ENCODE data around the gene TJP2.

Gene TJP2

GRCh38 chr9:69174616-69175463, 763 bp downstream of the TJP2 start:
- H3K4me1 Mint-ChIP-seq (ENCODE audit: low read depth) = peaks cover 36% of the 10 kb centered on the region
- H3K4me3 Mint-ChIP-seq = peak overlapping the region; percentile 83
- peaks cover 43% of the 10 kb centered on the region for H3K27me3 Mint-ChIP-seq
- no peaks in the 10 kb centered on the region for H3K9me3 Mint-ChIP-seq
- H3K36me3 Mint-ChIP-seq (ENCODE audit: low read depth) = no peaks in the 10 kb centered on the region
- peak overlapping the region; percentile 57 for H3K27ac Mint-ChIP-seq

GRCh38 chr9:69175486-69175885, 1.4 kb downstream of the TJP2 start:
- H3K4me3 Mint-ChIP-seq = peak overlapping the region; percentile 83
- H3K27ac Mint-ChIP-seq = peak overlapping the region; percentile 57
- peaks cover 43% of the 10 kb centered on the region for H3K4me1 Mint-ChIP-seq (ENCODE audit: low read depth)
- H3K9me3 Mint-ChIP-seq = no peaks in the 10 kb centered on the region
- H3K36me3 Mint-ChIP-seq (ENCODE audit: low read depth) = no peaks in the 10 kb centered on the region
- peaks cover 41% of the 10 kb centered on the region for H3K27me3 Mint-ChIP-seq

- no peak overlapping the region for H3K4me3 Mint-ChIP-seq
- H3K36me3 Mint-ChIP-seq (ENCODE audit: low read depth) = no peaks in the 10 kb centered on the region
- peaks cover 30% of the 10 kb centered on the region for H3K27me3 Mint-ChIP-seq
- H3K27ac Mint-ChIP-seq = no peak overlapping the region
- H3K4me1 Mint-ChIP-seq (ENCODE audit: low read depth) = peaks cover 52% of the 10 kb centered on the region
- H3K9me3 Mint-ChIP-seq = no peaks in the 10 kb centered on the region
Observed at GRCh38 chr9:69176471-69177171, 2.5 kb downstream of the TJP2 start.

GRCh38 chr9:69178583-69179011, 4.5 kb downstream of the TJP2 start:
- H3K4me3 Mint-ChIP-seq = no peak overlapping the region
- H3K36me3 Mint-ChIP-seq (ENCODE audit: low read depth) = no peaks in the 10 kb centered on the region
- peaks cover 14% of the 10 kb centered on the region for H3K27me3 Mint-ChIP-seq
- no peaks in the 10 kb centered on the region for H3K9me3 Mint-ChIP-seq
- no peak overlapping the region for H3K27ac Mint-ChIP-seq
- peaks cover 45% of the 10 kb centered on the region for H3K4me1 Mint-ChIP-seq (ENCODE audit: low read depth)

GRCh38 chr9:69179037-69179436, 5.0 kb downstream of the TJP2 start:
- H3K9me3 Mint-ChIP-seq = no peaks in the 10 kb centered on the region
- peaks cover 44% of the 10 kb centered on the region for H3K4me1 Mint-ChIP-seq (ENCODE audit: low read depth)
- peaks cover 14% of the 10 kb centered on the region for H3K27me3 Mint-ChIP-seq
- no peaks in the 10 kb centered on the region for H3K36me3 Mint-ChIP-seq (ENCODE audit: low read depth)
- no peak overlapping the region for H3K4me3 Mint-ChIP-seq
- H3K27ac Mint-ChIP-seq = no peak overlapping the region

GRCh38 chr9:69180200-69180599, 6.1 kb downstream of the TJP2 start:
- H3K4me3 Mint-ChIP-seq = no peak overlapping the region
- no peak overlapping the region for H3K27ac Mint-ChIP-seq
- no peaks in the 10 kb centered on the region for H3K36me3 Mint-ChIP-seq (ENCODE audit: low read depth)
- H3K27me3 Mint-ChIP-seq = peaks cover 7% of the 10 kb centered on the region
- peaks cover 33% of the 10 kb centered on the region for H3K4me1 Mint-ChIP-seq (ENCODE audit: low read depth)
- no peaks in the 10 kb centered on the region for H3K9me3 Mint-ChIP-seq

- Mint-ChIP-seq H3K36me3 (ENCODE audit: low read depth) (no peaks in the 10 kb centered on the region), H3K4me3 (no peak overlapping the region), H3K27me3 (peaks cover 4% of the 10 kb centered on the region), H3K4me1 (ENCODE audit: low read depth) (peaks cover 28% of the 10 kb centered on the region), H3K9me3 (no peaks in the 10 kb centered on the region), H3K27ac (no peak overlapping the region)
Observed at GRCh38 chr9:69180670-69181069, 6.6 kb downstream of the TJP2 start.

- H3K4me1 Mint-ChIP-seq (ENCODE audit: low read depth) = peaks cover 22% of the 10 kb centered on the region
- H3K27me3 Mint-ChIP-seq = no peaks in the 10 kb centered on the region
- no peaks in the 10 kb centered on the region for H3K36me3 Mint-ChIP-seq (ENCODE audit: low read depth)
- no peak overlapping the region for H3K4me3 Mint-ChIP-seq
- no peak overlapping the region for H3K27ac Mint-ChIP-seq
- no peaks in the 10 kb centered on the region for H3K9me3 Mint-ChIP-seq
Observed at GRCh38 chr9:69181908-69182353, 7.9 kb downstream of the TJP2 start.

GRCh38 chr9:69184266-69184665, 10.2 kb downstream of the TJP2 start:
- Mint-ChIP-seq H3K27ac (no peak overlapping the region), H3K4me3 (no peak overlapping the region), H3K9me3 (no peaks in the 10 kb centered on the region), H3K36me3 (ENCODE audit: low read depth) (no peaks in the 10 kb centered on the region), H3K4me1 (ENCODE audit: low read depth) (peaks cover 26% of the 10 kb centered on the region), H3K27me3 (no peaks in the 10 kb centered on the region)

- no peaks in the 10 kb centered on the region for H3K9me3 Mint-ChIP-seq
- H3K4me1 Mint-ChIP-seq (ENCODE audit: low read depth) = peaks cover 7% of the 10 kb centered on the region
- no peak overlapping the region for H3K27ac Mint-ChIP-seq
- H3K27me3 Mint-ChIP-seq = no peaks in the 10 kb centered on the region
- no peaks in the 10 kb centered on the region for H3K36me3 Mint-ChIP-seq (ENCODE audit: low read depth)
- no peak overlapping the region for H3K4me3 Mint-ChIP-seq
Observed at GRCh38 chr9:69186841-69187611, 12.9 kb downstream of the TJP2 start.

GRCh38 chr9:69188975-69189374, 14.9 kb downstream of the TJP2 start:
- no peaks in the 10 kb centered on the region for H3K36me3 Mint-ChIP-seq (ENCODE audit: low read depth)
- peaks cover 7% of the 10 kb centered on the region for H3K4me1 Mint-ChIP-seq (ENCODE audit: low read depth)
- no peak overlapping the region for H3K4me3 Mint-ChIP-seq
- H3K9me3 Mint-ChIP-seq = no peaks in the 10 kb centered on the region
- no peaks in the 10 kb centered on the region for H3K27me3 Mint-ChIP-seq
- H3K27ac Mint-ChIP-seq = no peak overlapping the region

- Mint-ChIP-seq H3K27me3 (no peaks in the 10 kb centered on the region), H3K9me3 (no peaks in the 10 kb centered on the region), H3K36me3 (ENCODE audit: low read depth) (no peaks in the 10 kb centered on the region), H3K4me1 (ENCODE audit: low read depth) (peaks cover 7% of the 10 kb centered on the region), H3K4me3 (no peak overlapping the region), H3K27ac (no peak overlapping the region)
Observed at GRCh38 chr9:69190086-69190862, 16.2 kb downstream of the TJP2 start.

GRCh38 chr9:69190863-69191181, 16.7 kb downstream of the TJP2 start:
- H3K9me3 Mint-ChIP-seq = no peaks in the 10 kb centered on the region
- no peak overlapping the region for H3K27ac Mint-ChIP-seq
- peaks cover 7% of the 10 kb centered on the region for H3K4me1 Mint-ChIP-seq (ENCODE audit: low read depth)
- no peak overlapping the region for H3K4me3 Mint-ChIP-seq
- H3K36me3 Mint-ChIP-seq (ENCODE audit: low read depth) = no peaks in the 10 kb centered on the region
- H3K27me3 Mint-ChIP-seq = no peaks in the 10 kb centered on the region

GRCh38 chr9:69191231-69191630, 17.2 kb downstream of the TJP2 start:
- H3K27me3 Mint-ChIP-seq = no peaks in the 10 kb centered on the region
- peaks cover 7% of the 10 kb centered on the region for H3K4me1 Mint-ChIP-seq (ENCODE audit: low read depth)
- no peaks in the 10 kb centered on the region for H3K36me3 Mint-ChIP-seq (ENCODE audit: low read depth)
- H3K9me3 Mint-ChIP-seq = no peaks in the 10 kb centered on the region
- H3K4me3 Mint-ChIP-seq = no peak overlapping the region
- no peak overlapping the region for H3K27ac Mint-ChIP-seq

All from stimulated activated naive CD8-positive, alpha-beta T cell treated with anti-CD3 and anti-CD28 coated beads, Interleukin-15, Interleukin-2, amounts not matched to agents 100 ng/mL and 50 ng/mL, for 24 hours (primary cell).